Tibial artery (tissue), 4 donors: Measurements from ENCODE around the gene ROBO1.

ENCODE experiments used
- DNase-seq, 2 donors: peaks; one replicate each; pipeline ENCODE4 v3.0.0-alpha.2; 2019
- H3K27ac ChIP-seq, 2 donors: fragments of 200-600 bp; sonication (generic) in 1 of 2; 1 replicate in 1 of 2; 2 replicates in 1 of 2; pipeline ENCODE4 v1.5.1; 2018 to 2019; ENCODE audit warnings: mild to moderate bottlenecking in 1 of 2
- H3K27me3 ChIP-seq, 2 donors: fragments of 200-600 bp; sonication (generic) in 1 of 2; one replicate each; pipeline versions ENCODE4 v1.5.1 to v1.6.0; 2016 to 2019
- H3K36me3 ChIP-seq, 3 donors: fragments of 200-600 bp; sonication (generic) in 2 of 3; one replicate each; pipeline ENCODE4 v1.5.1; 2016 to 2019; ENCODE audit warnings: mild to moderate bottlenecking in 2 of 3
- H3K4me1 ChIP-seq, 4 donors: fragments of 200-600 bp; sonication (generic) in 2 of 4; 1 replicate in 3 of 4; 2 replicates in 1 of 4; pipeline ENCODE4 v1.5.1; 2016 to 2019
- H3K4me3 ChIP-seq, 2 donors: fragments of 200-600 bp; sonication (generic) in 1 of 2; 1 replicate in 1 of 2; 2 replicates in 1 of 2; pipeline ENCODE4 v1.5.1; 2018 to 2019; ENCODE audit warnings: mild to moderate bottlenecking in 2 of 2
- H3K9me3 ChIP-seq, 3 donors: fragments of 200-600 bp; sonication (generic) in 1 of 3; one replicate each; pipeline ENCODE4 v1.5.1; 2016 to 2019
- CTCF ChIP-seq, 2 experiments: fragments of 200-600 bp in 1 of 2; fragments of 450-650 bp in 1 of 2; IDR thresholded peaks; one replicate each; pipeline ENCODE4 v1.5.1; 2017 to 2019; ENCODE audit warnings: antibody characterized with exemption in 2 of 2, mild to moderate bottlenecking in 1 of 2, moderate library complexity in 1 of 2
- intact Hi-C: fragments of 100-400 bp; cut with DNase I; formaldehyde crosslinking; loops from one replicate; pipeline ENCODE4 v1.15.0; 2023; ENCODE audit warnings: low total_unique reads

Gene ROBO1

GRCh38 chr3:79170021-79170420 lies 597.8 kb downstream of the ROBO1 start:
- Histone ChIP-seq H3K4me1 (peaks cover 0 to 10% (median 3%) of the 10 kb centered on the region in 4 donors), H3K36me3 (no peaks in the 10 kb centered on the region), H3K27ac (no peak overlapping the region), H3K4me3 (no peak overlapping the region), H3K9me3 (no peaks in the 10 kb centered on the region), H3K27me3 (no peaks in the 10 kb centered on the region)
- TF ChIP-seq CTCF (IDR thresholded peaks at IDR 0.05): no peak
- DNase-seq: no peak
- intact Hi-C loops: no loop called here

- no peaks in the 10 kb centered on the region for H3K36me3 ChIP-seq
- no peak overlapping the region for H3K4me3 ChIP-seq
- H3K9me3 ChIP-seq: no peaks in the 10 kb centered on the region
- TF ChIP-seq CTCF (IDR thresholded peaks at IDR 0.05): no peak
- intact Hi-C loops: no loop called here
- H3K27ac ChIP-seq: no peak overlapping the region
- H3K27me3 ChIP-seq: no peaks in the 10 kb centered on the region
- H3K4me1 ChIP-seq: peaks cover 0 to 10% (median 3%) of the 10 kb centered on the region in 4 donors
- no peak for DNase-seq
Observed at GRCh38 chr3:79167651-79168416, 600.0 kb downstream of the ROBO1 start.

- Histone ChIP-seq H3K4me3 (no peak overlapping the region), H3K9me3 (no peaks in the 10 kb centered on the region), H3K27ac (no peak overlapping the region), H3K4me1 (peaks cover 0 to under 1% (median under 1%) of the 10 kb centered on the region in 4 donors), H3K36me3 (no peaks in the 10 kb centered on the region), H3K27me3 (no peaks in the 10 kb centered on the region)
- no peak for DNase-seq
- intact Hi-C loops: no loop called here
- no peak for TF ChIP-seq CTCF (IDR thresholded peaks at IDR 0.05)
Observed at GRCh38 chr3:79162653-79163052, 605.1 kb downstream of the ROBO1 start.

GRCh38 chr3:79161941-79162340 lies 605.9 kb downstream of the ROBO1 start:
- intact Hi-C loops: no loop called here
- Histone ChIP-seq H3K36me3 (no peaks in the 10 kb centered on the region), H3K27ac (no peak overlapping the region), H3K4me3 (no peak overlapping the region), H3K4me1 (no peaks in the 10 kb centered on the region), H3K27me3 (no peaks in the 10 kb centered on the region), H3K9me3 (no peaks in the 10 kb centered on the region)
- TF ChIP-seq CTCF (IDR thresholded peaks at IDR 0.05): no peak
- no peak for DNase-seq

GRCh38 chr3:79160421-79160820 lies 607.4 kb downstream of the ROBO1 start:
- intact Hi-C loops: no loop called here
- no peak for TF ChIP-seq CTCF (IDR thresholded peaks at IDR 0.05)
- no peaks in the 10 kb centered on the region for H3K27me3 ChIP-seq
- H3K27ac ChIP-seq: no peak overlapping the region
- no peak overlapping the region for H3K4me3 ChIP-seq
- no peaks in the 10 kb centered on the region for H3K36me3 ChIP-seq
- H3K9me3 ChIP-seq: no peaks in the 10 kb centered on the region
- no peak for DNase-seq
- no peaks in the 10 kb centered on the region for H3K4me1 ChIP-seq
